Posterior vena cava (tissue), 2 donors: Measurements from ENCODE around the gene TICAM2. TPM values are rescaled to one million over a fixed set of nuclear protein-coding genes. Genes with fewer than 3 reads are reported as not detected.
A peak's percentile ranks its signal among the peaks of the same experiment; 100 is the strongest.

ENCODE experiments used
- DNase-seq: peaks from one replicate; pipeline ENCODE4 v3.0.0-alpha.2; 2020; ENCODE audit warnings: low spot score
- intact Hi-C, 2 donors: fragments of 100-400 bp; cut with DNase I; formaldehyde crosslinking; loops; one replicate each; pipeline versions ENCODE4 v1.14.1 to v1.14.2; 2022 to 2023
- total RNA-seq, 2 donors: library from RNA; stranded (reverse); fragmentation: NEBNext Ultra II Directional; extraction: Animal tissue kit (Norgen Biotek cat#: 25700); gene quantifications; one replicate each; pipeline ENCODE4 v1.2.1, GENCODE V29; 2021
- donor health status: DM: yes; HTN: yes; CAD: no.
- donor health status: DM: yes; HTN: yes; CAD: no.

Gene TICAM2
- total RNA-seq, 2 donors from 2014 or later, result 7.7 to 7.9 TPM

DNA sequence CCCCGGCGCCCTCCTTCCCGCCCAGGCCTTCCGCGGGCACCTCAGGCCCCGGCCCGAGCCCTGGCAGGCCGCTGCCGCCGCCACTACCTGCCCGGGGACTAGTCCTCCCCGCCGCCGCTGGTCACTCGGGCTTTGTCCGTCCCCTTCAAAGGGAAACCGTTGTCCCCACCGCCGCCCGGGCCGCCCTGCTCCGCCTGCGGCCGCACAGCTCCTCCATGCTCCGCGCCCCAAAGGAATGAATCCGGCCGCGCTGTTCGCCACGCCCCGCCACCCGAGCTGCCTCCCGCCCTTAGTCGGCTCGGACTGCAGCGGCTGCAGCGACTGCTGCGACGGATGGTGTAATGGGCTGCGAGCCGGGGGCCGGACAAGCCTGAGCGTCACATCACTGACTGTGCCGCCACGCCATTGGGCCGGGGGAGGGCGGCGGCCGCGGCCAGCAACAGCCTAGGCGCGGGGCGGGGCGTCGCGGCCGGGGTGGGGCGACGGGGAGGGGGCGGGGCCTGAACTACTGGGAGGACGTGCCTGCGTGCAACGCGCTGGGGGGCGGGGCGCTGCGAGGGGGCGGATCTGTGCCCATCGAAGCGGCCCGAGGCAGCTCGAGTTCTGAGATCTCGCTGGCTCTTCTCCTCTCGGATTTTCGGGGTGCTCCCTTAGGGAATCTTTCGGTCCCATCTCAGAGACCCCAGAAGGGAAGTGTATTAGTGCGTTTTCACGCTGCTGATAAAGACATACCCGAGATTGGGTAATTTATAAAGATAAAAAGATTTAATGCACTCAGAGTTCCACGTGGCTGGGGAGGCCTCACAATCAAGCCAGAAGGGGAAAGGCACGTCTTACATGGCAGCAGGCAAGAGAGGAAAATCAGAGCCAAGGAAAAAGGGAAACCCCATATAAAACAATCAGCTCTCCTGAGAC, 57.6 kb downstream of the TICAM2 start, which contains the start of gene FEM1C:
Gene FEM1C, minus strand, starts transcription at position 340 of the 915 bp plus-strand sequence. CDS start 1,282 bp downstream, outside the sequence.
- peak; percentile 99 for DNase-seq
- intact Hi-C loops, result no loop called here

- DNase-seq, result peak; percentile 84
- intact Hi-C loops, result no loop called here
Measured at GRCh38 chr5:115544043-115544435, 58.2 kb downstream of the TICAM2 start.

- DNase-seq, result no peak
- intact Hi-C loops, result no loop called here
Measured at GRCh38 chr5:115543365-115544042, 58.8 kb downstream of the TICAM2 start.

DNA sequence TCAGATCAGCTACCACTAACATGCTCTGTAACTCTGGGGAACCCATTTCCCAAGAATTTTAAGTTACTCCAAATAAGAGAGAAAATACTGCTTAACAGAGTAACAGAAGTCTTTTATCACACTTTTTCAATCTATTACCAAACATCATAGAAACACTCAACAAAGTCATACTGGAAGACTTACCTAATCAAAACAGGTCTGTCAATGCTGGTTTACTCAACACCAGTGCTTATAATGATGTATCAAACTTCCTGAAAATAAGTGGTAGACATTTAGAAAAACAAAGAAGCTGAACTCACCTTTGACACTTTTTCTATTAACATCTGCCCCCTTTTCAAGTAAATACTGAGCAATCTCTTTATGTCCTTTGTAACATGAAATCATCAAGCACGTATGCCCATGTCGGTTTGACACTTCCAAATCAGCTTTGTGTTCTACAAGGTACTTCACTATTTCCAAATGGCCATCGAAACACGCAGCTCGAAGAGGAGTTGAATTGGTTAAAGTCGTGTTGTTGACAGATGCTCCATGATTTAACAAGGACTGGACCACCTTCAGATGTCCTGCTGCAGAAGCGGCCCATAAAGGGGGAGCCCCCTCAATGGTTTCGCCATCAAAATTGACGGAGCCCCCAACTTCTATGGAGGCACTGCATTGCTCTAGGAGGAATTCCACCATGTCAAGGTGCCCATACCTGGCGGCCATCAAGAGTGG, 59.5 kb downstream of the TICAM2 start:
- intact Hi-C loops, result no loop called here
- no peak for DNase-seq

DNA sequence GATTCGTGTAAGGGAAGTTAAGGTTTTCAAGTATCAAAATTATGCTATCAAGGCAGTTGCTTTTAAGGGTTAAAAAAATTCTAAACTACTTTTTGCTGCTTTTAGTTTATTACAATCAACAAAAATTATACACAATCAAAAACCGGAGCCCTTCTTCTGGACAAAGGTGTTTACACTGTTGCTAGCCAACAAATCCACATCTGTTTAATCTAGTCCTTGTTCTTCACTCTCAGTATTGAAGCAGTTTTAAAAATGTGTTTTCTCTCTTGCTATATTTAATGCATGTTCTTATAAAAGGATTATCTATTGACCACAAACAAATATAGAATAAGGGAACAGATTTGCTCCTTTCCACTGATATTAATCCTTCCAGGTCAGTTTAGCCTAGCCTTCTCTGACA, 60.2 kb downstream of the TICAM2 start:
- DNase-seq, result no peak
- intact Hi-C loops, result no loop called here

DNA sequence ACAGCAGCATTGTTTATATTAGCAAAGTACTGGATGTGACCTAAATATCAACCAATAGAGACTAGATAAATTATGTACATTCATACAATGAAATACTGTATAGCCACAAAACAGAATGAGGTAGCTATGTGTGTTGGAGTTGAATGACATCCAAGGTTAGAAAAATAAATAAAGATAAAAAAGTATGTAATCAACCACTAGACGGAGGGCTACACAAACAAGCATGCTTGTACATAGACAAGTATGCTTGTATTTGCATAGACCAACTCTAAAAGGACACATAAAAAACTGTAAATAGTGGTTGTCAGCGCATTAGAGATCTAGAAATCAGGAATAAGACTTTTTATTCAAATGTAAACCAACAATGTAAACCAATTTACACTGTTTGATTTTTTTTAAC, 60.7 kb downstream of the TICAM2 start:
- intact Hi-C loops, result no loop called here
- DNase-seq, result no peak

GRCh38 chr5:115535479-115536035, 66.7 kb downstream of the TICAM2 start:
- intact Hi-C loops, result no loop called here
- DNase-seq, result no peak

DNA sequence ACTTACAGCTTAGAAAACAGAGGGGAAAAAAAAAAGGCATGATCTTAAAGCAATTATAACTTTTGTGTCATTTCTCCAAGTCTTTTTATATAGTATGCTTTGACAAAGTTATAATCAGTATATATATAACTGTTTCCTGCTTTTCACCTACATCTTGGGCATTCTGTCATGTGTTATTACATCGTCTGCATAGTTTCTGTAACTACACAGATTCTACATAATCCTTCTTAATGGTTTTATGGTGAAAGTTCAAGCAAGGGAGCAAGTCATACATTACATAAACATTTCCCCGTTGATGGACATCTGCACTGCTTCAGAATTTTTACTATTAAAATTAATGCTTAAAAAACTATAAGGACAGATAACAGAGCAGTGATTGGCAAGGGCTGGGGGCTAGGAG, 69.8 kb downstream of the TICAM2 start:
- DNase-seq, result no peak
- intact Hi-C loops, result no loop called here

DNA sequence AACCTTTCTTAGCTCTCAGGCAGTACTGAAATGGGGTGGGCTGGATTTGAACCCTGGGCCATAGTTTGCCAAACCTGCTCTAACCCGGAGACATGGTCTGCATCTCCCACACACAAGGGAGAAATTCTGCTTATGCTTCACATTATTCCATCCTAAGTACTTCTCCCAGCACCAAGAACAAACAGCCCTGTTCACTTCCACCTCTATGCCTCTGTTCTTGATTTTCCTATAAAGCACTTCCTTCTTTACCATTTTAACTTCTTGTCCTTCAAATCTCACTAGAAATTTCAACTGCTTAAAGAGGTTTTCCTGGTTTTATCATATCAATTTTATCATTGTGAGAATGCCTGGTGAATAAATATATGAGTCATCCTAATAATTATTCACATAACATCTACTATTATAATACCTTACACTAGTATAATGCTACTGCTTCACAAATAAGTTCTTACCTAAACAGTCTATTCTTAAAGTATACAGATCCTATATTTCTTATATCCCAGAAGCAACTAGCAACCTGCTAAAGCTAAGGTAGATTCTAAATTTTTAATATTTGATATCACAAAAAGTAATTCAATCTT, 70.4 kb downstream of the TICAM2 start:
- intact Hi-C loops, result no loop called here
- DNase-seq, result no peak

DNA sequence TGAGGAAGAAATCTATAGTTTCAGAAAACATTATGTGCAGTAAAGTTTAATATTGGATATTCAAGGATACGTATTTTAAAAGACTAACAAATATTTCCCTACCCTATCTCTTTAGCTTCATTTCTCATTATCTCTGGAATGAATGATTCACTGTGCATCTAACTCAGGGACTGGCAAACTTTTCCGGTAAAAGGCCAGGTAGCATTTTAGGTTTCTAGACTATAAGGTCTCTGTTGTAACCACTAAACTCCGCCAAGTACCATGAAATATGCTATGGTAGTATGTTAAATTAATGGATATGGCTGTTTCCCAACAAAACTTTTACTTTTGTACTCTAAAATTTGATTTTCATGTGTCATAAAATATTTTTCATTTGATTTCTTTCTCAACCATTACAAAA, 70.9 kb downstream of the TICAM2 start:
- intact Hi-C loops, result no loop called here
- DNase-seq, result no peak

DNA sequence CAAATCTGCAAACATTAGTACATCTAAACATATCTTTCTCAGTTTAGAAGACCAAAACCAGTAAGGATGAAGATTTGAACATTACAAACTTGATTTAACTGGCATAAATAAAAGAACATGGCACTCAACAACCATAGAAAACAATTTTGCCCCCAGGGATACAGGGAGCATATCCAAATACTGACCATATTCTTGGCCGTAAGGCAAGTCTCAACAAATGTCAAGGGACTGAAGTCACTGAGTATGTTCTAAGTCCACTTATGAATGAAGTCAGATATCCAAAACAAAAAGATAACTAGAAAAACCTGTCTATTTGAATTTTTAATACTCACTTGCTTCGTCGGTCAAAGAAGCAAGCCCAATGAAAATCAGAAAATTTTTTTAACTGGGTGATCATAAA, 71.9 kb downstream of the TICAM2 start:
- DNase-seq, result no peak

More for the DNA sequence above, 71.9 kb downstream of the TICAM2 start:
- intact Hi-C loops, result no loop called here

Other genes with a start within 250 kb of the TICAM2 start
- 10 to 100 TPM; 25.6 to 32.8 TPM for gene FEM1C, start 57.7 kb downstream of the TICAM2 start, total RNA-seq
- gene TMED7, start 23.6 kb upstream of the TICAM2 start, total RNA-seq, result 10 to 100 TPM; 82.1 to 98.9 TPM
- gene CDO1, start 214.2 kb upstream of the TICAM2 start, total RNA-seq, result 1 to 10 TPM; 4.1 to 6.4 TPM
- 10 to 100 TPM; 41.2 to 42.0 TPM for gene ATG12, start 239.1 kb upstream of the TICAM2 start, total RNA-seq
- gene AP3S1, start 239.5 kb upstream of the TICAM2 start, total RNA-seq, result 10 to 100 TPM; 91.0 to 92.1 TPM